Measurements from ENCODE around the gene FRMD5. TPM values are rescaled to one million over a fixed set of nuclear protein-coding genes. Genes with fewer than 3 reads are reported as not detected.
A peak's percentile ranks its signal among the peaks of the same experiment; 100 is the strongest.

Gene FRMD5
- polyA plus RNA-seq, 1 donor from 2014 or later, result 25.8 TPM

DNA sequence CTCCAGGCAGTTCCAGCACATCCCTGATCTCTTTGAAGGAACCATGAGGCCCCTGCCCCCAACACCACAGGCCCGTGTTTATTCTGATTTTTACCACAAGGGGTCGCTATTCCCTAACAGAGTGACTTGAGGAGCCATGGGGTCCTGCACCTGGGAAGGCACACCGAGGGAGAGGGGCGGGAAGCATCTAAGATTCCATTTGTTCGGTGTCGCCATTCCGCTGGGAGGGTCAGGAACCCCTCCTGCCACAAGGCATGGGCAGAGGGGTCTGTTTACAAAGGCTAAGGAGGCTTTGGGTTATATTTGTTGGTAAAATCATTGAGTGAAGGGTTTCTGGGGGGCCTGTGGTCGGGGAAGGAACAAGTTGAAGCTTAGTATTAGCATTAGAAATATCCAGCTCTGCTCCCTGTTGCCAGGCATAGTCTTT lies 291.2 kb downstream of the FRMD5 start:
- Histone ChIP-seq H4K20me1 (ENCODE audit: insufficient read depth) (no peaks in the 10 kb centered on the region), H3K27me3 (ENCODE audit: insufficient read depth, low read depth, low read length) (no peaks in the 10 kb centered on the region), H3K9me2 (ENCODE audit: insufficient read depth, low read length) (no peaks in the 10 kb centered on the region), H3K36me3 (ENCODE audit: insufficient read depth, low read length) (no peaks in the 10 kb centered on the region), H3K4me3 (ENCODE audit: low read length) (no peak overlapping the region), H3F3A (ENCODE audit: insufficient read depth, low read length, poor library complexity, severe bottlenecking) (no peaks in the 10 kb centered on the region), H3K9me3 (ENCODE audit: low read length) (no peaks in the 10 kb centered on the region), H3K27ac (ENCODE audit: low read length) (no peak overlapping the region), H3K4me2 (ENCODE audit: low read length) (no peak overlapping the region), H3K9ac (ENCODE audit: low read length) (no peak overlapping the region), H2AFZ (ENCODE audit: low read depth, low read length) (no peak overlapping the region), H3K79me2 (replicated peaks; ENCODE audit: insufficient read depth, low read length) (no peaks in the 10 kb centered on the region)
- TF ChIP-seq, protein P1, sequence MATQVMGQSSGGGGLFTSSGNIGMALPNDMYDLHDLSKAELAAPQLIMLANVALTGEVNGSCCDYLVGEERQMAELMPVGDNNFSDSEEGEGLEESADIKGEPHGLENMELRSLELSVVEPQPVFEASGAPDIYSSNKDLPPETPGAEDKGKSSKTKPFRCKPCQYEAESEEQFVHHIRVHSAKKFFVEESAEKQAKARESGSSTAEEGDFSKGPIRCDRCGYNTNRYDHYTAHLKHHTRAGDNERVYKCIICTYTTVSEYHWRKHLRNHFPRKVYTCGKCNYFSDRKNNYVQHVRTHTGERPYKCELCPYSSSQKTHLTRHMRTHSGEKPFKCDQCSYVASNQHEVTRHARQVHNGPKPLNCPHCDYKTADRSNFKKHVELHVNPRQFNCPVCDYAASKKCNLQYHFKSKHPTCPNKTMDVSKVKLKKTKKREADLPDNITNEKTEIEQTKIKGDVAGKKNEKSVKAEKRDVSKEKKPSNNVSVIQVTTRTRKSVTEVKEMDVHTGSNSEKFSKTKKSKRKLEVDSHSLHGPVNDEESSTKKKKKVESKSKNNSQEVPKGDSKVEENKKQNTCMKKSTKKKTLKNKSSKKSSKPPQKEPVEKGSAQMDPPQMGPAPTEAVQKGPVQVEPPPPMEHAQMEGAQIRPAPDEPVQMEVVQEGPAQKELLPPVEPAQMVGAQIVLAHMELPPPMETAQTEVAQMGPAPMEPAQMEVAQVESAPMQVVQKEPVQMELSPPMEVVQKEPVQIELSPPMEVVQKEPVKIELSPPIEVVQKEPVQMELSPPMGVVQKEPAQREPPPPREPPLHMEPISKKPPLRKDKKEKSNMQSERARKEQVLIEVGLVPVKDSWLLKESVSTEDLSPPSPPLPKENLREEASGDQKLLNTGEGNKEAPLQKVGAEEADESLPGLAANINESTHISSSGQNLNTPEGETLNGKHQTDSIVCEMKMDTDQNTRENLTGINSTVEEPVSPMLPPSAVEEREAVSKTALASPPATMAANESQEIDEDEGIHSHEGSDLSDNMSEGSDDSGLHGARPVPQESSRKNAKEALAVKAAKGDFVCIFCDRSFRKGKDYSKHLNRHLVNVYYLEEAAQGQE (IDR thresholded peaks at IDR 0.05; ENCODE audit: borderline replicate concordance), result no peak
- no peak for TF ChIP-seq MXI1 (conservative IDR thresholded peaks at IDR 0.05; ENCODE audit: poor library complexity, severe bottlenecking)
- TF ChIP-seq EZH2 (IDR thresholded peaks at IDR 0.05; ENCODE audit: borderline replicate concordance, insufficient read depth, low read length, poor library complexity, severe bottlenecking), result no peak
- TF ChIP-seq POLR2AphosphoS5 (IDR thresholded peaks at IDR 0.05), result no peak
- peak; percentile 98 for TF ChIP-seq SMC3 (conservative IDR thresholded peaks at IDR 0.05; ENCODE audit: poor library complexity)
- TF ChIP-seq EP300 (conservative IDR thresholded peaks at IDR 0.05; ENCODE audit: poor library complexity, severe bottlenecking), result no peak
- peak; percentile 98 for TF ChIP-seq RAD21 (conservative IDR thresholded peaks at IDR 0.05)
- TF ChIP-seq TAF1 (IDR thresholded peaks at IDR 0.05; ENCODE audit: low read depth), result no peak
- TF ChIP-seq, protein P2, sequence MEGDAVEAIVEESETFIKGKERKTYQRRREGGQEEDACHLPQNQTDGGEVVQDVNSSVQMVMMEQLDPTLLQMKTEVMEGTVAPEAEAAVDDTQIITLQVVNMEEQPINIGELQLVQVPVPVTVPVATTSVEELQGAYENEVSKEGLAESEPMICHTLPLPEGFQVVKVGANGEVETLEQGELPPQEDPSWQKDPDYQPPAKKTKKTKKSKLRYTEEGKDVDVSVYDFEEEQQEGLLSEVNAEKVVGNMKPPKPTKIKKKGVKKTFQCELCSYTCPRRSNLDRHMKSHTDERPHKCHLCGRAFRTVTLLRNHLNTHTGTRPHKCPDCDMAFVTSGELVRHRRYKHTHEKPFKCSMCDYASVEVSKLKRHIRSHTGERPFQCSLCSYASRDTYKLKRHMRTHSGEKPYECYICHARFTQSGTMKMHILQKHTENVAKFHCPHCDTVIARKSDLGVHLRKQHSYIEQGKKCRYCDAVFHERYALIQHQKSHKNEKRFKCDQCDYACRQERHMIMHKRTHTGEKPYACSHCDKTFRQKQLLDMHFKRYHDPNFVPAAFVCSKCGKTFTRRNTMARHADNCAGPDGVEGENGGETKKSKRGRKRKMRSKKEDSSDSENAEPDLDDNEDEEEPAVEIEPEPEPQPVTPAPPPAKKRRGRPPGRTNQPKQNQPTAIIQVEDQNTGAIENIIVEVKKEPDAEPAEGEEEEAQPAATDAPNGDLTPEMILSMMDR (IDR thresholded peaks at IDR 0.05; ENCODE audit: poor library complexity, severe bottlenecking), result peak; percentile 95

DNA sequence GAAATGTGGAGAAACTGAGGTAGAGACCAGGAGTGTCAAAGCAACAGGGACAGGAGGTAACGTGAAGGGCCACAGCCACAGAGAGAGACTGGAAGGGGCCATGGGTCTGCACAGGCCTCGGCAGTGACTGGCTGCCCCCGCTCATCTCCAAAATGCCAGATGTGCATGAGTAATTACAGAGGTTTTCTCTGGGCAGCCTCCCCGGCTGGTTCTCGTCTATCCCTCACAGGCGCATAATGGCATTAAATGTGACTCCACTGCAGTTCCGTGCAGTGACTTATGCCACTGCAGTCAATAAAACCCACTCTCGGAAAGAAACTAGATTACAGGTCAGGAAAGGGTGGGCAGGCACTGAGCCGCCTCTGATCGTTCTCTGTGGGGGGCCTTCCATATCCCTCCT lies 293.6 kb downstream of the FRMD5 start:
- Histone ChIP-seq H3K9me2 (ENCODE audit: insufficient read depth, low read length) (no peaks in the 10 kb centered on the region), H3K4me3 (ENCODE audit: low read length) (no peak overlapping the region), H4K20me1 (ENCODE audit: insufficient read depth) (no peaks in the 10 kb centered on the region), H3K4me2 (ENCODE audit: low read length) (no peak overlapping the region), H3K79me2 (replicated peaks; ENCODE audit: insufficient read depth, low read length) (no peaks in the 10 kb centered on the region), H3K27me3 (ENCODE audit: insufficient read depth, low read depth, low read length) (no peaks in the 10 kb centered on the region), H3K9ac (ENCODE audit: low read length) (no peak overlapping the region), H2AFZ (ENCODE audit: low read depth, low read length) (no peak overlapping the region), H3K36me3 (ENCODE audit: insufficient read depth, low read length) (no peaks in the 10 kb centered on the region), H3K9me3 (ENCODE audit: low read length) (no peaks in the 10 kb centered on the region), H3F3A (ENCODE audit: insufficient read depth, low read length, poor library complexity, severe bottlenecking) (no peaks in the 10 kb centered on the region), H3K27ac (ENCODE audit: low read length) (no peak overlapping the region)
- TF ChIP-seq, protein P1 (IDR thresholded peaks at IDR 0.05; ENCODE audit: borderline replicate concordance), result no peak
- TF ChIP-seq EP300 (conservative IDR thresholded peaks at IDR 0.05; ENCODE audit: poor library complexity, severe bottlenecking) (no peak), TAF1 (IDR thresholded peaks at IDR 0.05; ENCODE audit: low read depth) (no peak), MXI1 (conservative IDR thresholded peaks at IDR 0.05; ENCODE audit: poor library complexity, severe bottlenecking) (no peak), RAD21 (conservative IDR thresholded peaks at IDR 0.05) (no peak), POLR2AphosphoS5 (IDR thresholded peaks at IDR 0.05) (no peak), SMC3 (conservative IDR thresholded peaks at IDR 0.05; ENCODE audit: poor library complexity) (no peak), EZH2 (IDR thresholded peaks at IDR 0.05; ENCODE audit: borderline replicate concordance, insufficient read depth, low read length, poor library complexity, severe bottlenecking) (no peak)
- TF ChIP-seq, protein P2 (IDR thresholded peaks at IDR 0.05; ENCODE audit: poor library complexity, severe bottlenecking), result no peak

Measured in neural cell (in vitro differentiated cells).